Fibroblast of lung (primary cell): ENCODE measurements around the gene WSB2.

Source experiments
- EZH2 ChIP-seq: IDR thresholded peaks from 2 replicates; pipeline ENCODE4 v1.5.1; 2012; ENCODE audit warnings: low read length, control low read depth, mild to moderate bottlenecking; ENCODE audit errors: missing control alignments
- TF ChIP-seq, protein P1 (sequence below), 2 donors: IDR thresholded peaks in 1 of 2; conservative IDR thresholded peaks in 1 of 2; 1 replicate in 1 of 2; 2 replicates in 1 of 2; pipeline ENCODE4 v1.5.1; 2011 to 2012; ENCODE audit warnings: low read length in 2 of 2, control low read depth in 1 of 2, inconsistent platforms in 1 of 2, low read depth in 1 of 2, mild to moderate bottlenecking in 1 of 2

DNA sequence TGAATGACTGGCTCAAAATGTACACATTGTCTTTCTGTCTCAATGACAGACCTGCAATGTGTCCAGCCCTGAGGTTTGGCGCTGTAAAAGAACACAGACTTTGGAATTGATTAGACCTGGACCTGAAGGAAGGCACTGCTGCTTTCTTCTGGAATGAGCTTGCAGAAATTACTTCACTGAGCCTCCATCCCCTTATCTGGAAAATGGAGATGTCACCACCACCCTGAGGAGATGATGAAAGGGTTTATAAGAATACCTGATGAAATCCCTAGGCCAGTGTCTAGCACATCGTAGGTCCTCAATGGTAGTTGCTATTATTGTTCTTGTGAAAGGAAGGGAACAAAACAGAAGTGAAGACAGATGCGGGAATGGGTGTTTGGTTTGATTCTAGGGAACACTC lies 9.7 kb upstream of the WSB2 start:
- TF ChIP-seq, protein P1, sequence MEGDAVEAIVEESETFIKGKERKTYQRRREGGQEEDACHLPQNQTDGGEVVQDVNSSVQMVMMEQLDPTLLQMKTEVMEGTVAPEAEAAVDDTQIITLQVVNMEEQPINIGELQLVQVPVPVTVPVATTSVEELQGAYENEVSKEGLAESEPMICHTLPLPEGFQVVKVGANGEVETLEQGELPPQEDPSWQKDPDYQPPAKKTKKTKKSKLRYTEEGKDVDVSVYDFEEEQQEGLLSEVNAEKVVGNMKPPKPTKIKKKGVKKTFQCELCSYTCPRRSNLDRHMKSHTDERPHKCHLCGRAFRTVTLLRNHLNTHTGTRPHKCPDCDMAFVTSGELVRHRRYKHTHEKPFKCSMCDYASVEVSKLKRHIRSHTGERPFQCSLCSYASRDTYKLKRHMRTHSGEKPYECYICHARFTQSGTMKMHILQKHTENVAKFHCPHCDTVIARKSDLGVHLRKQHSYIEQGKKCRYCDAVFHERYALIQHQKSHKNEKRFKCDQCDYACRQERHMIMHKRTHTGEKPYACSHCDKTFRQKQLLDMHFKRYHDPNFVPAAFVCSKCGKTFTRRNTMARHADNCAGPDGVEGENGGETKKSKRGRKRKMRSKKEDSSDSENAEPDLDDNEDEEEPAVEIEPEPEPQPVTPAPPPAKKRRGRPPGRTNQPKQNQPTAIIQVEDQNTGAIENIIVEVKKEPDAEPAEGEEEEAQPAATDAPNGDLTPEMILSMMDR (conservative IDR thresholded peaks at IDR 0.05 in 1 of 2, IDR thresholded peaks at IDR 0.05 in 1 of 2; ENCODE audit: low read depth in 1 of 2, low read length in 2 of 2) = no peak
- TF ChIP-seq EZH2 = no peak
